ENCODE data around the gene SH3BP1. TPM values are rescaled to one million over a fixed set of nuclear protein-coding genes. Genes with fewer than 3 reads are reported as not detected.

Gene SH3BP1
- polyA plus RNA-seq, 3 donors = 18.1 to 19.7 (median 19.5) TPM

DNA sequence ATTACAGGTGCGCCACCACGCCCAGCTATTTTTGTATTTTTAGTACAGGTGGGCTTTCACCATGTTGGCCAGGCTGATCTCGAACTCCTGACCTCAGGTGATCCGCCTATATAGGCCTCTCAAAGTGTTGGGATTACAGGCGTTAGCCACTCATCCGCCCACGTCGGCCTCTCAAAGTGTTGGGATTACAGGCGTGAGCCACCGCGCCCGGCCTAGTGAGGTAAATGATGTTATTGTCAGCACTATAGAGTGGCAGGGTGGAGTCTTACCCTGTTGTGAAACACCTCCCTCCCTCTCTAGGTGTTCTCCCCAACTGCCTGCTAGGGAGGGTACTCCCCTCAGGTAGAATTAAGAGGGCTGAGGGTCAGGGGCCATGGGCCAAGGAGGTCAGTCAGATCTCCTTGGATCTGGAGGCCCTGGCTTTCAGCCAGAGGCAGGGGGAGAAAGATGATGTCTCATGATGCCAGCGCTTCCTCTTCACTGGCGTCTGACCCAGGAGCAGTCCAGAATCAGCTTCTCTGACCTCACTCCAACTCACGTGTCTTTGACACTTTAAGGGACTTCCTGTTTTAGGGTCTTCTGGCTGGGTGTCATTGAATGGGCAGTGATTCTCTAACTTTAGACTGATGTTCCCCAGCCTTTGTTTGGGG is 28.9 kb upstream of the SH3BP1 start:
- DNase-seq = no peak

DNA sequence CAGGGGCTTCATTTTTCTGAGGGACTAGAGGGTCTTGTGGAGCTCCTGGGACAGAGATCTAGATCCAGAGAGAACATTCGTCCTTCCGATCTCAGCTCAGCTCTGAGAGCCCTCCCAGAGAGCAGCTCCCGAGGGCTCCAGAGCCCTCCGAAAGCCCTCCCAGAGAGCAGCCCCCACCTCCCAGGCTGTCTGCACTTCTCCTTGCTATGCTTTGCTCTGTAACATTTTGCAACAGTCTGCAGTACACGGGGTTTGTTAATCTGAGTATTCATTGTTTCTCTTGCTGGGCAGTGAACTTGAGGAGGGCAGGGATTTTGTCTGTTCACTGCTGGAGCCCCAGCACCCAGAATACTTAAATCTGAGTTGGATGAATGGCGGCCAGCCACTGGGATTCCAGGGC is 28.3 kb upstream of the SH3BP1 start:
- no peak for DNase-seq

DNA sequence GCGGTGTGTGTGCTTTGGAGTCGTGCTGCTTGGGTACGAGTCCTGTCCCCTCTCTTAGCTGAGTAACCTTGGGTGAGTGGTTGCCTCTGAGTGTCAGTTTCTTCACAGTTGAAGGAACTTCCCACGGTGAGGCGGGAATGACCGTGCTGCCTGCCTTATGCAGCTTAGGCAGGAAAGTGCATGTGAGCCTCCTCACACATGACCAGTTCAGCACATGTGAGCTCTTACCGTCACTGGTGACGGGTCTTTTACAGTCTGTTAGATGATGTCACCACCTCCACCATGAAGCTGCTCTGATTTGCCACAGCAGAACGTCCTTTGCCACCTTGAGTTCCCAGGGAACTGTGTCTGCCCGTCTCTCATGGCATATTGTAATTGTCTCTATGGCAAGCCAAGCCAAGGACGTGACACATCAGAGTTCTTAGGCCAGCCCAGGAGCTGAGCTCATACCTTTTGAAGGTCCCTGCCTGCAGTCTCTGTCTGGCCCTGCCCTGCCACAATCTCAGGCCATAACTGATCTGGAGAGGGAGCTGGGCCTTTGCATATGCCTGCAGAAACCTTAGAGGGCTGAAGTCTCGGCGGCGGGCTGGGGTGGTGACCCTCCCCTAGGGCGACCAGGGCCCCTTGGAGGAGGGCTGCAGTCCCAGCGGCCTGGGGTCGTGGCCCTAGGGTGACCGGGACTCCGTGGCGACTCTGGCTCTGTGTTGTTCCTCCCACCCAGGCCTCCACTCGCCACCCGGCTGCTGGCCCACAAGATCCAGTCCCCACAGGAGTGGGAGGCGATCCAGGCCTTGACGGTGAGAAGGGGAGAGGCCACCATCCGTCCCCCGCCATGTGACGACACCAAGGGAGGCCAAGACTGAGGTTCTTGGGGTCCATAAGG is 23.0 kb upstream of the SH3BP1 start:
- DNase-seq = no peak

DNA sequence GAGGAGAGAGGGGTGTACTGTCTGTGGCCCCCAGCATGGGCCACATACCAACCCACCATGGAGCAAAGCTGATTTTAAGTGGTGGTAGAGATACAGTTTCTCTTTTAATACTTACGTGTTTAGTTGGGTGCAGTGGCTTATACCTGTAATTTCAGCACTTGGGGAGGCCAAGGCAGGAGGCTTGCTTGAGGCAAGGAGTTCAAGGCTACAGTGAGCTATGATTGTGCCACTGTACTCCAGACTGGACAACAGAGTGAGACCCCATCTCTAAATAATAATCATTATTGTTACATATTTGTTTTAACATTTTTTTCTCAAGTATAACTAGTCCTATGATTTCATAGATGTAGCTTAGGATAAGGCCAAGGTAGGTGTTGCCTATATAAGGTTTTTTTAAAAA is 22.0 kb upstream of the SH3BP1 start:
- no peak for DNase-seq

DNA sequence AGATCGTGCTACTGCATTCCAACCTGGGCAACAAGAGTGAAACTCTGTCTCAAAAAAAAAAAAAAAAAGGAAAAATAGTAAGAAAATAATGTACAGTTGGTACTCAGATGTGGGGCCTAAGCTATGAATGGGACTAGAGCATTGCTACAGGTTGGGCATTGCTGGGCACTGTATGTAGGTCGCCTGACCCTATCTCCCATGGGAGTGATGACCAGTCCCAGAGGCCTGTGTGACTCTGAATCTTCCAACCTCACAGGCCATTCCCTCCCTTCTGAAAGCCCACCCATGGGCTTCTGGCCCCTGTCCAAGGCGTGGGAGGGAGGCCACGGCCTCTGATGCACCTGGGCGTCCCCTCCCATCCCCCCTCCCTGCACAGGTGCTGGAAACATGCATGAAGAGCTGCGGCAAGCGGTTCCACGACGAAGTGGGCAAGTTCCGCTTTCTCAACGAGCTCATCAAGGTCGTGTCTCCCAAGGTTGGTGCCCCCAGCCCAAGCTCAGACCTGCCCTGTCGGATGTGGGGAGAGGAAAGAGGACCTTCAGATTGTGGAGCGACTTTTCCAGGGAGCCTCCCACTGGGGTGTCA is 21.3 kb upstream of the SH3BP1 start:
- no peak for DNase-seq

DNA sequence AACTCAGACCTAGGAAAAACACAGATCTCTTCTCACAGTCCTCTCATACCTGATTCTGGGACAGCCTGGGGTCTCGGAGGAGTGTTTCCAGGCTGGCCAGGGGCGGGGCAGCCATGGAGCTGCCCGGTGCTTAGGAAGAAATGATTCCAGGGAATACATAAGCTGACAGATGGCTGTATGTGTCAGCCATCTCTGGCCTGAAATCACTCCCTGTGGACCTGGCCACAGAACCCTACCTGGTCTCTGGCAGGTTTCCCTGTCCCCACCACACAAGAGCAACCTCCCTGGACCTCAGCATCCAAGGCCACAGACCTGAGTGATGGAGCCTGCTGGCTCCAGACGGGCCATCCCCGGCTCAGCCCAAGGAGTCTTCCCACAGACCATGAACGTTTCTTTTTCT is 20.8 kb upstream of the SH3BP1 start:
- DNase-seq = no peak

DNA sequence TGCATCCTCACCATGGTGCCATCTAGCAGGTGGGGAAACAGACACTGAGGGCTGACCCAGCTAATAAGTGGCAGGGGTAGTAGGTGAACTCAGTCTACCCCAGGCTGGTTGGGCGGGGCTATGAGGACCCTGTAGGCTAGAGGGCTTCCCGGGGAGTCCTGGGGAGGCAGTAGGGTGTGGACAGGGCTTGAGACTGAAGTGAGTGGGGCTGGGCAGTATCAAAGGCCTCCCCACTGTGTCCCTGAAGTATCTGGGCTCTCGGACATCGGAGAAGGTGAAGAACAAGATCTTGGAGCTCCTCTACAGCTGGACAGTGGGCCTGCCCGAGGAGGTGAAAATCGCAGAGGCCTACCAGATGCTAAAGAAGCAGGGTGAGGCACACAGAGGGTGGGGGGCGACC is 19.5 kb upstream of the SH3BP1 start:
- DNase-seq = no peak

DNA sequence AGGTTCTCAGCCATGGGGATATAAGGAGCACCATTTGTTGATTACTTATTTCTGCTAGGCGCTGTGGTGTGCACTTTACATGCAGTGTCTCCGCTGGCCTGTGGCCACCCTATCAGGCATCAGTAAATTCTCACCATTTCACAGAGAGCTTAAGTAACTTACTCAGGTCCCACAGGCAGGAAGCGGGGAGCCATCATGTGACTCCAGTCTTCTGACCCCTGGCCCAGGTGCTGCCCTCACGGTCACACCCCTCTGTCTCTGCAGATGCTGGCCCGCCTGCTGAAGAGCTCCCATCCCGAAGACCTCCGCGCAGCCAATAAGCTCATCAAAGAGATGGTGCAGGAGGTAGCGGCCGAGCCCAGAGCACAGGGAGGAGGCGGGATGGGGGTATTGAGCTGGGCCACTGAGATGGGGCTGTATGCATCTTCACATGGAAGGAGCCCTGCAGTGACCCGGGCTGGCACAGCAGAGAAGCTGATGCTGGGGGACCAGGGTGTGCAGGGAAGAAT is 18.1 kb upstream of the SH3BP1 start:
- no peak for DNase-seq

DNA sequence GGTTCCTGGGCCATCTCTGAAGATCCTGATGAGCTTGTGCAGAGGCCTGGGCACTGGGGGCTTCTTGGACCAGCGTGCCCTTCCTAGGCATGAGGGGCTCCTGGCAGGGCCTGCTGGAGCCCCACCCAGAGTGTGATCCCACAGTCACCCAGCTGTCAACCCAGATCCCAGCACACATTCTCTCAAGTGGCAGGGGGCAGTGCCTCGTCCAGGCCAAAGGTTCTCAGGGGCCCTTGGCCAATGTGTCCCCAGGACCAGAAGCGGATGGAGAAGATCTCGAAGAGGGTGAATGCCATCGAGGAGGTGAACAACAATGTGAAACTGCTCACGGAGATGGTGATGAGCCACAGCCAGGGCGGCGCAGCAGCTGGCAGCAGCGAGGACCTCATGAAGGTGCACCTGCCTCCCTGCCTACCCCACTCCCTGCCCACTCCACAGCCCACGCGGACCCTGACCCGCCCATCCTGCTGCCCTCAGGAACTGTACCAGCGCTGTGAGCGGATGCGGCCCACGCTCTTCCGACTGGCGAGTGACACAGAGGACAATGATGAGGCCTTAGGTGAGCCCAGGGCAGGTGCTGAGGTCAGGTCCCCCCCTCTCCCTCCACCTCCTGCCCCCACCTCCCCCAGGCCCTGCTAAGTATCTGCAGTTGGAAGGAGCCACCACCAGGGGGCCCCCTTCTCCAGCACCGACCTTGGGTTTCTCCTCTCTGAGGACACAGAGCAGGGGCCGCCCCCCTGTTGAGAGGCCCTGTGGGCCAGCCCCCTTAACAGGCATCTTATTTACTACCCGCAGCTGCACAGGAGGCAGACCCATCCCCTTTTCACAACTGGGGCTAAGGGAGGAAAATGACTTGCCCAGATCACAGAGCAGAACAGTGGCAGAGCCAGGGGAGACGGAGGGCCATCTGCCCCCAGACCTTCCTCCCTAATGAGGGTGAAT is 16.1 kb upstream of the SH3BP1 start:
- no peak for DNase-seq

DNA sequence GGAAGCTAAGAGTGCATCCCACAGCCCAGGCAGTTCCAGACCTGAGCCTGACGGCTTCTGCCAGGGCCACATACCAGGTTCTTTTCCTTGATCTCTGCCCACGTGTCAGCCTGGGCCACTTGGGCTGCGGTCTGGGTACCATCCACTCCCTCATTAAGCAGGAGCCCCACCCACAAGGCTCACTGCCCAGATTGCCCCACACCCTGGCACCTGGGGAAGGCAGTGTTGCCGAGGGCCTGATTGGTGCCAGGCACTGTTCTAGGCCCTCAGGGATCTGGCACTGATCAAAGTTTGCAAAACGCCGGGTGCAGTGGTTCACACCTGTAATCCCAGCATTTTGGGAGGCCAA is 15.5 kb upstream of the SH3BP1 start:
- DNase-seq = no peak

DNA sequence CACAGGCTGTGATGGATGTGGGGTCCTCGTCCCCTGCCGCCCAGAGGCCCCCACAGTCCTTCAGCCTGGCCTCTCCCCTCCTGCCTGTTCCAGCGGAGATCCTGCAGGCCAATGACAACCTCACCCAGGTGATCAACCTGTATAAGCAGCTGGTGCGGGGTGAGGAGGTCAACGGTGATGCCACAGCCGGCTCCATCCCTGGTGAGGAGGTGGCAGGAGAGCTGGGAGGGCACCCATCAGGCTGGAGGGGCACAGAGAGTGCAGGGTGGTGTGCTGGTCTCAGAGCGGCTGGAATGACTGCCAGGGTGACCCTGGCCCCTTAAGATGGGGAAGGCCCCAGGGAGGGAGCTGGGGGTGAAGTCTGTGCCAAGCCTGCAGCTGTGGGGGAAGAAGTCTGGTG is 14.6 kb upstream of the SH3BP1 start:
- no peak for DNase-seq

DNA sequence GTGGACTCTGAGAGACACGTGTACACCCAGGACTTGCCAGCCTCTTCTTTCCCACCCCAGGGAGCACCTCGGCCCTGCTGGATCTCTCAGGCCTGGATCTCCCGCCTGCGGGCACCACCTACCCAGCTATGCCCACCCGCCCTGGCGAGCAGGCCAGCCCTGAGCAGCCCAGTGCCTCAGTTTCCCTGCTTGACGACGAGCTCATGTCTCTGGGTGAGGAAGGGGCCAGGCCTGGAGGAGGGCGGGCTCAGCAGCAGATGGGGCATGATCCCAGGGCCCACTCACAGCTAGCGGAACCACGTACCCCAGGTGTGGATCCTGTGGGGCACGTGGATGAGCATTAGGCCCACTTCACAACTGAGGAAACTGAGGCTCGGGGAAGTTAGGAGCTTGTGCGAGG is 13.7 kb upstream of the SH3BP1 start:
- no peak for DNase-seq

DNA sequence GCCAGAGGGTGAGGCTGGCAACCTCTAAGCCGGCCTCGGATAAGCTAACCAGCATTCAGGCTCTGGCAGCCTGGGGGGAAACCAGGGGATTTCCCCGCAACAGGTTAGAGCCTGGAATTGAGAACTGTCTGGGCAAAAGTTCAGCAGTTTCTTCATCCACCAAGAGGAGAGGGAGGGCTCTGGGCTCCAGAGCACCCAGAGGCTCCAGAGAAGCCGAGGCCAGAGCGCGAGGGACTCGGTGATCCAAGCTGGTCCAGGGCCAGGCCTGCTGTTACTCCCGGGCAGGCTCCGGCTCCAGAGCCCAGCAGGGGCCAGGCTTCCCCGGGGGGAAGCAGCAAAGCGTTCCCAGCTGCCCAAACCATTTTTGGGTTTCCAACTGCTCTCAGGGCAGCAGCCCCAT is 13.3 kb upstream of the SH3BP1 start:
- no peak for DNase-seq

DNA sequence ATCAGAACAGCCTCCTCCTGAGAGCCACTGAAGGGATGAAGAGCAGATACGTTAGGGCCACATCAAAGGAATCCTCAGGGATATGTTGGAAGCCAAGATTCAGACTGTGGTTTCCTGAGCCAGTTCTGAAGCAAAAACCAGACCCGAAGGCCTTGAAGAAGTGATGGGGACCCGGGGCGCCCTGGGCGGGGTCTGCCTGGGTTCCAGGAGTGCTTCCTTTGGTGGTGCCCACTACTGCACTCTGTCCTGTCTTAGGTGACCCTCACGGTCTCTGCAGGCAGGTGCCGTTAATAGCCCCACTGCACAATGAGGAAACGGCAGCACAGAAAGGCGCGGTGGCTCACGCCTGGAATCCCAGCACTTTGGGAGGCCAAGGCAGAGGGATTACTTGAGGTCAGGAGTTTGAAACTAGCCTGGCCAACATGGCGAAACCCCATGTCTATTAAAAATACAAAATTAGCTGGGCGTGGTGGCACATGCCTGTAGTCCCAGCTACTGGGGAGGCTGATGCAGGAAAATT is 12.9 kb upstream of the SH3BP1 start:
- DNase-seq = no peak

DNA sequence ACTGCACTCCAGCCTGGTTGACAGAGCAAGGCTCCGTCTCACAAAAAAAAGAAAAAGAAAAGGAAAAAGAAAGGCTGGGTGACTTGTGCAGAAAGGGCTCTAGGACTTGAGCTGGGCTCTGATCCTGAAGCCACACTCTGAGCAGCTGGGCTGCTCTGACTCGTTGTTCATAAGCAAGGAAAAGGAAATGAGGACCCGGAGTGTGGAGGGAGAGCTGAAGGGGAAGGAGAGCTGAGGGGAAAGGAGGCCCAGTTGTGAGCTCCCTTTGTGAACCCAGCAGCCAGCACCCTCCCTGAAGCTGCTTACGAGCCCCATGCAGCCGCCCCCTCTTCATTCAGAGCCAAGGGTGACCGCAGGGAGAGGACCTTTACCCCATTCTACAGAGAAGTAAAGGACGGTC is 12.3 kb upstream of the SH3BP1 start:
- no peak for DNase-seq

DNA sequence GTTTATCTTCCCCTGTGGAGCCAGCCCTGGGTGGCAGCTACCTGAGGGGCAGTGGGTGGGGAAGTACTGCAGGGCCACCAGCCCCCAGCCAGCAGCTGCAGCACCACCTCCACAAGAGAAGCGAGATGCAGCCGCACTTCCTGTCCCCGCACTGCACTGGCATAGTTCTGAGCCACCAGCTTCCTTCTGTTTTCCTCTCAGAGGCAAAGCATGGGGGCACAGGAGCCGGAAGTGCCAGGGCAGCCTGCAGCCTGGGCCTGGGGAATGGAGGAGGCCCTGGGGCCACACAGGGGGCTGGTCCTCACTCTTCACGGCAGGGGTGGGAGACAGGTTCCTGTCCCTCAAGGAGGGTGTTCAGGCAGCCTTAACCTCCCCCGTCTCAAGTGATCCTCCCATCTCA is 11.9 kb upstream of the SH3BP1 start:
- no peak for DNase-seq

DNA sequence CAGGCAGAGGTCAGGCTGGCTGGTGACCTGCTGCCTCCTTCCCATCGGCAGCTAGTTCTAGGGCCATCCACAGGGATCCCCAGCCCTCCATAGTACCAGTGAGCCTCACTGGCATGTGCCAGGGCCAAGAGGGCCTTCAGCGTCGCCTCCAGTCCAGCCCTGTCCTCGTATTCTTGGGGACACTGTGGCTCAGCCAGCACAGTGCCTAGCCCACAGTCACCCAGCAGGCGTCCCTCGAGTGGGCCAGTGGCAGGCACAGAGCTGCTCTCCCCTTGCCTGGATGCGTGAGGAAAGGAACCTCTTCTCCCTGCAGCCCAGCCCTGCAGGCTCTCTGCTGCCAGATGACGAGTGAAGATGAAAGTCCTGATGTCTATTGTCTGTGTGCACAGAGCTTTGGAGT is 10.6 kb upstream of the SH3BP1 start:
- DNase-seq = no peak

DNA sequence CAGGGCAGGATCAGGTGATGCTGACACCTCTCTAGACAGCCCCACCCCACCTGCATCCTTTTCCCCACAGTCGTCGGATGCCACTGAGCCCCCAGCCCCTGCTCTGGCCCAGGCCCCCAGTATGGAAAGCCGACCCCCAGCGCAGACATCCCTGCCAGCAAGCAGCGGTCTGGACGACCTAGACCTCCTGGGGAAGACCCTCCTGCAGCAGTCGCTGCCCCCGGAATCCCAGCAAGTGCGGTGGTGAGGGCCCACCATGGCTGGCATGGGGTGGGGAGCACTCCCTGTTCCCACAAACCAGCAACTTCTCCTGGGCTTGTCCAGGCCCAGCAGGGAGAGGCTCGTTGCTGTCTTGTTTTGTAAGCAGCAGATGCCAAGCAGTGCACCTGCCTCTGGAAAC is 9.5 kb upstream of the SH3BP1 start:
- no peak for DNase-seq

DNA sequence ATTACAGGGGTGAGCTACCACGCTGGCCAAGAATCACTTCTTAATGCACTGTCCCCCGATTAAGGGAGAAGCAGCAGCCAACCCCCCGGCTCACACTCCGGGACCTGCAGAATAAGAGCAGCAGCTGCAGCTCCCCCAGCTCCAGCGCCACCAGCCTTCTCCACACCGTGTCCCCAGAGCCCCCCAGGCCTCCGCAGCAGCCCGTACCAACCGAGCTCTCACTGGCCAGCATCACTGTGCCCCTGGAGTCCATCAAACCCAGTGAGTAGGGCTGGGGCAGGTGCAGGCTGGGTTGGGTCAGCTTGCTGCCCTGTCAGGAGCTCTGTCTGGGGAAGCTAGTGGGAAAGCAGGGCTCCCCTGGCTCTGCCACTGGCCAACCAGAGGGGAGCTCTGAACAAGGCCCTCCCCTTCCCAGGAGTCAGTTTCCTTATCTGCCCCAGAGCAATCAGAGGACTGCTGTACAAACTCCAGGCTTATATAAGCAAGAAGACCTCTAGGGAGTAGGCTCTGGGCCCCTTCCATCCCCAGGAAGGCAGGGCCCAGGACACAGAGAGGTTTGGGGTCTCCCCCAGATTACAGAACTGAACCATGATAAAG is 8.5 kb upstream of the SH3BP1 start:
- no peak for DNase-seq

DNA sequence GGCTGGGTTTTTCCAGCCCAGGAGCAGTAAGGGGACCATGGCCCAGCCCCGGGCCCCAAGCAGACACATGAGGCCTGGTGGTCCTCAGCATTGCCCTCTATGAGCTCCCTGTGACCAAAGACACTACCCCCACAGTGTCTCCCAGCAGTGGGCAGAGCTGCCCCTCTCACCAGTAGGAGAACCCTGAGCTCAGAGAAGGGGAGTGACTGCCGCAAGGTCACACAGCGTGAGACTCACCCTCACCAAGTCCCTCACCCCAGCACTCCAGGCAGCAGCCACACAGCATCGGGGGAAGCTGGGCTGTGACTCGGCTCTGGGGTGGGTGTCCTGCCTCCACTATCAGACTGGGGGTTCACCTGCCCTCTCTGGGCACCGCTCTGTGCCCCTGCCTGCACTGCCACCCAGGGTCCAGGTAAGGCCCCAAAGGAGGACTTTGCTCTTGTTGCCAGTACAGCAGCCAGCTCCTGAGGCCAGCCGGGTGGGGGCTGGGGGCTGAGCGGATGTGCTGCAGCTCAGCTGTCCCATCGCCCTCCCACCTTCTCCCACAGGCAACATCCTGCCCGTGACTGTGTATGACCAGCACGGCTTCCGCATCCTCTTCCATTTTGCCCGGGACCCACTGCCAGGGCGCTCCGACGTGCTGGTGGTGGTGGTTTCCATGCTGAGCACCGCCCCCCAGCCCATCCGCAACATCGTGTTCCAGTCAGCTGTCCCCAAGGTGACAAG is 7.9 kb upstream of the SH3BP1 start:
- no peak for DNase-seq

All from renal pelvis (tissue), 4 donors.